GM19372 (cell line): ENCODE measurements around the gene ZFHX3.

Experiments used
- ATAC-seq: cut with Tn5 transposase; IDR thresholded peaks from one replicate; pipeline ENCODE4 v1.9.1; 2021; ENCODE audit warnings: mild to moderate bottlenecking, low read depth, moderate library complexity; ENCODE audit not compliant: unreplicated experiment

The ZFHX3 gene

GRCh38 chr16:72889616-72890582 is 158.0 kb downstream of the ZFHX3 start:
- ATAC-seq = no peak

GRCh38 chr16:72887537-72887936 is 160.4 kb downstream of the ZFHX3 start:
- no peak for ATAC-seq

GRCh38 chr16:72886346-72886974 is 161.5 kb downstream of the ZFHX3 start:
- no peak for ATAC-seq

- no peak for ATAC-seq
These were observed 163.4 kb downstream of the ZFHX3 start for GRCh38 chr16:72884573-72884972.

- ATAC-seq = no peak
These were observed 163.9 kb downstream of the ZFHX3 start for GRCh38 chr16:72884037-72884436.

GRCh38 chr16:72879846-72880245 is 168.1 kb downstream of the ZFHX3 start:
- ATAC-seq = no peak

- ATAC-seq = no peak
These were observed 169.3 kb downstream of the ZFHX3 start for GRCh38 chr16:72878301-72879269.

GRCh38 chr16:72877374-72878028 is 170.4 kb downstream of the ZFHX3 start:
- no peak for ATAC-seq

GRCh38 chr16:72876981-72877373 is 171.0 kb downstream of the ZFHX3 start:
- no peak for ATAC-seq

GRCh38 chr16:72876221-72876620 is 171.7 kb downstream of the ZFHX3 start:
- ATAC-seq = no peak

GRCh38 chr16:72875291-72876031 is 172.5 kb downstream of the ZFHX3 start:
- no peak for ATAC-seq

GRCh38 chr16:72873853-72874252 is 174.1 kb downstream of the ZFHX3 start:
- no peak for ATAC-seq

- no peak for ATAC-seq
These were observed 174.9 kb downstream of the ZFHX3 start for GRCh38 chr16:72873044-72873443.

- no peak for ATAC-seq
These were observed 182.1 kb downstream of the ZFHX3 start for GRCh38 chr16:72865835-72866234.

GRCh38 chr16:72865258-72865657 is 182.7 kb downstream of the ZFHX3 start:
- ATAC-seq = no peak

GRCh38 chr16:72864130-72864833 is 183.6 kb downstream of the ZFHX3 start:
- no peak for ATAC-seq

- ATAC-seq = no peak
These were observed 185.8 kb downstream of the ZFHX3 start for GRCh38 chr16:72862090-72862489.

GRCh38 chr16:72860726-72861562 is 187.0 kb downstream of the ZFHX3 start:
- no peak for ATAC-seq
